ENCODE data around the gene RIN3.
"Not testable (repeated sequence)": the region's sequence is repeated elsewhere in the genome, so short reads cannot be mapped to it uniquely, and the experiment has no call there.

The RIN3 gene

GRCh38 chr14:92528486-92529100 is 15.0 kb downstream of the RIN3 start:
- DNase-seq (ENCODE audit: low read depth), result no peak

GRCh38 chr14:92529903-92530302 is 16.3 kb downstream of the RIN3 start:
- DNase-seq (ENCODE audit: low read depth), result no peak

- DNase-seq (ENCODE audit: low read depth), result peak; percentile 72
Observed at GRCh38 chr14:92531106-92531873, 17.7 kb downstream of the RIN3 start.

GRCh38 chr14:92532490-92533163 is 19.0 kb downstream of the RIN3 start:
- no peak for DNase-seq (ENCODE audit: low read depth)

- no peak for DNase-seq (ENCODE audit: low read depth)
Observed at GRCh38 chr14:92534932-92535643, 21.5 kb downstream of the RIN3 start.

- not testable (repeated sequence) for DNase-seq (ENCODE audit: low read depth)
Observed at GRCh38 chr14:92536231-92536630, 22.6 kb downstream of the RIN3 start.

GRCh38 chr14:92538412-92538985 is 24.9 kb downstream of the RIN3 start:
- no peak for DNase-seq (ENCODE audit: low read depth)

- DNase-seq (ENCODE audit: low read depth), result no peak
Observed at GRCh38 chr14:92539419-92539818, 25.8 kb downstream of the RIN3 start.

GRCh38 chr14:92539875-92540274 is 26.3 kb downstream of the RIN3 start:
- no peak for DNase-seq (ENCODE audit: low read depth)

- no peak for DNase-seq (ENCODE audit: low read depth)
Observed at GRCh38 chr14:92540472-92541048, 27.0 kb downstream of the RIN3 start.

- DNase-seq (ENCODE audit: low read depth), result no peak
Observed at GRCh38 chr14:92542766-92543554, 29.4 kb downstream of the RIN3 start.

- no peak for DNase-seq (ENCODE audit: low read depth)
Observed at GRCh38 chr14:92544051-92544720, 30.6 kb downstream of the RIN3 start.

- DNase-seq (ENCODE audit: low read depth), result no peak
Observed at GRCh38 chr14:92546347-92547053, 32.9 kb downstream of the RIN3 start.

- no peak for DNase-seq (ENCODE audit: low read depth)
Observed at GRCh38 chr14:92549105-92549858, 35.7 kb downstream of the RIN3 start.

GRCh38 chr14:92549859-92550230 is 36.3 kb downstream of the RIN3 start:
- DNase-seq (ENCODE audit: low read depth), result no peak

GRCh38 chr14:92551044-92551841 is 37.7 kb downstream of the RIN3 start:
- no peak for DNase-seq (ENCODE audit: low read depth)

GRCh38 chr14:92552066-92552465 is 38.5 kb downstream of the RIN3 start:
- DNase-seq (ENCODE audit: low read depth), result no peak

- DNase-seq (ENCODE audit: low read depth), result no peak
Observed at GRCh38 chr14:92553438-92553837, 39.9 kb downstream of the RIN3 start.

Measured in stimulated activated CD8-positive, alpha-beta memory T cell treated with anti-CD3 and anti-CD28 coated beads, Interleukin-15, amount 100 ng/mL, for 1 hour (primary cell).